ENCODE measurements around the gene ALKBH7.

Gene ALKBH7

GRCh38 chr19:6402058-6402457 lies 29.5 kb downstream of the ALKBH7 start:
- DNase-seq: no peak

GRCh38 chr19:6402837-6403608 lies 30.4 kb downstream of the ALKBH7 start:
- no peak for DNase-seq

- DNase-seq: no peak
Measured at GRCh38 chr19:6406401-6406800, 33.8 kb downstream of the ALKBH7 start.

- no peak for DNase-seq
Measured at GRCh38 chr19:6409346-6409745, 36.8 kb downstream of the ALKBH7 start.

- DNase-seq: no peak
Measured at GRCh38 chr19:6412061-6412446, 39.5 kb downstream of the ALKBH7 start.

GRCh38 chr19:6412447-6413091 lies 40.0 kb downstream of the ALKBH7 start:
- DNase-seq: peak; percentile 57

GRCh38 chr19:6413291-6413690 lies 40.7 kb downstream of the ALKBH7 start:
- no peak for DNase-seq

GRCh38 chr19:6413721-6414643 lies 41.4 kb downstream of the ALKBH7 start:
- no peak for DNase-seq

GRCh38 chr19:6414793-6415590 lies 42.4 kb downstream of the ALKBH7 start:
- DNase-seq: no peak

- DNase-seq: no peak
Measured at GRCh38 chr19:6415591-6416190, 43.1 kb downstream of the ALKBH7 start.

- DNase-seq: no peak
Measured at GRCh38 chr19:6416658-6417405, 44.2 kb downstream of the ALKBH7 start.

GRCh38 chr19:6417713-6418561 lies 45.3 kb downstream of the ALKBH7 start:
- DNase-seq: no peak

- no peak for DNase-seq
Measured at GRCh38 chr19:6418562-6418932, 46.0 kb downstream of the ALKBH7 start.

- DNase-seq: no peak
Measured at GRCh38 chr19:6421075-6422014, 48.8 kb downstream of the ALKBH7 start.

- DNase-seq: peak; percentile 39
Measured at GRCh38 chr19:6423499-6424194, 51.1 kb downstream of the ALKBH7 start.

GRCh38 chr19:6424195-6424938 lies 51.8 kb downstream of the ALKBH7 start, which contains the start of gene KHSRP:
KHSRP (minus strand) TSS chr19:6424811; CDS start chr19:6424701, 110 bp downstream.
- DNase-seq: peak; percentile 59

Data from stimulated activated CD4-positive, alpha-beta T cell treated with anti-CD3 and anti-CD28 coated beads, Interleukin-4, amount 100 ng/mL, for 1 hour (primary cell).